Measurements from ENCODE around the gene DIP2C.
"Not testable (repeated sequence)": the region's sequence is repeated elsewhere in the genome, so short reads cannot be mapped to it uniquely, and the experiment has no call there.

The DIP2C gene

GRCh38 chr10:357201-357950 lies 332.1 kb downstream of the DIP2C start:
- H3K4me1 ChIP-seq (ENCODE audit: control insufficient read depth, insufficient read depth, low read length) = no peaks in the 10 kb centered on the region
- no peak overlapping the region for H3K9ac ChIP-seq (ENCODE audit: low read length)
- H3K27me3 ChIP-seq (ENCODE audit: control insufficient read depth, insufficient read depth, low read length) = no peaks in the 10 kb centered on the region
- no peaks in the 10 kb centered on the region for H3K9me3 ChIP-seq (ENCODE audit: control insufficient read depth, low read length)
- H3K36me3 ChIP-seq (ENCODE audit: control insufficient read depth, insufficient read depth, low read length) = no peaks in the 10 kb centered on the region
- H3K4me3 ChIP-seq (ENCODE audit: low read length) = no peak overlapping the region

GRCh38 chr10:356452-356851 lies 333.0 kb downstream of the DIP2C start:
- Histone ChIP-seq H3K9me3 (ENCODE audit: control insufficient read depth, low read length) (no peaks in the 10 kb centered on the region), H3K27me3 (ENCODE audit: control insufficient read depth, insufficient read depth, low read length) (no peaks in the 10 kb centered on the region), H3K4me1 (ENCODE audit: control insufficient read depth, insufficient read depth, low read length) (no peaks in the 10 kb centered on the region), H3K4me3 (ENCODE audit: low read length) (no peak overlapping the region), H3K9ac (ENCODE audit: low read length) (no peak overlapping the region), H3K36me3 (ENCODE audit: control insufficient read depth, insufficient read depth, low read length) (no peaks in the 10 kb centered on the region)

GRCh38 chr10:354901-355617 lies 334.4 kb downstream of the DIP2C start:
- no peak overlapping the region for H3K9ac ChIP-seq (ENCODE audit: low read length)
- no peak overlapping the region for H3K4me3 ChIP-seq (ENCODE audit: low read length)
- H3K36me3 ChIP-seq (ENCODE audit: control insufficient read depth, insufficient read depth, low read length) = no peaks in the 10 kb centered on the region
- no peaks in the 10 kb centered on the region for H3K27me3 ChIP-seq (ENCODE audit: control insufficient read depth, insufficient read depth, low read length)
- H3K9me3 ChIP-seq (ENCODE audit: control insufficient read depth, low read length) = no peaks in the 10 kb centered on the region
- no peaks in the 10 kb centered on the region for H3K4me1 ChIP-seq (ENCODE audit: control insufficient read depth, insufficient read depth, low read length)

DNA sequence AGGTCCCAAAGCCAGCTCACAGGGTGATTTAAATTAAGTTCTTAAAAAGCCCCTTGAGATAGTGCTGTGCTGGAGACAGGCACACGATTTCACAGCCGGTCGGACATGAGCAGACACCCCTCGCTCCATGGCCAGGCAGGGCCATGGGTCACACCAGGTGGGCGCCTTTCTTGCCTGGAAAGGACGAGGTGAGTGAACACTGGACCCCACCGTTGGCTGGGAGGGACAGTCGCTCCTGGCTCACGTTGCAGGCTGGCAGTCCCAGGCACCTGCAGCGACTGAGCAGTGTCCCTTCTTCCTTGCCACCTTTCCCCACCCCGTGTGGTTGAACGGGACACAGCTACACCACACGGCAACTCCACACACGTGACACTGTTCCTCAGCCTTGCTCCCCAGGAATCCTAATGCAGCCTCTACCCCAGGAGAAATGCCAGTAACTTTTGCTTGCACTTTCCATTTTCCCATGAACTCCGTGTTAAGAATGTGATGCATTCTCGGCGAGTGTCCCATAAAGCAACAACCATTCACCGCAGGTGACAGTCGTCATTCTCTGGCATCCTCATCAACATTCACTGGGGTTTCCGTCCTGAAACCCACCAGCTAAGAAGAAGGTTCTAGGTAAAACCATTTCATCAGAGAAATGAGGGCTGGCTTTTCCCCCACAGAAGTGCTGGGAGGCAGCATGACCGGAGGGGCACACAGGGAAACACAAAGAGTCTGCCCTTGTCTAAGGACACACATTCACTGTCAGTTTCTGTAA lies 336.8 kb downstream of the DIP2C start:
- no peaks in the 10 kb centered on the region for H3K36me3 ChIP-seq (ENCODE audit: control insufficient read depth, insufficient read depth, low read length)

GRCh38 chr10:351770-352334 lies 337.6 kb downstream of the DIP2C start:
- no peak overlapping the region for H3K4me3 ChIP-seq (ENCODE audit: low read length)
- no peak overlapping the region for H3K9ac ChIP-seq (ENCODE audit: low read length)
- no peaks in the 10 kb centered on the region for H3K36me3 ChIP-seq (ENCODE audit: control insufficient read depth, insufficient read depth, low read length)
- H3K4me1 ChIP-seq (ENCODE audit: control insufficient read depth, insufficient read depth, low read length) = no peaks in the 10 kb centered on the region
- no peaks in the 10 kb centered on the region for H3K9me3 ChIP-seq (ENCODE audit: control insufficient read depth, low read length)
- H3K27me3 ChIP-seq (ENCODE audit: control insufficient read depth, insufficient read depth, low read length) = no peaks in the 10 kb centered on the region

More for the DNA sequence above, 336.8 kb downstream of the DIP2C start:
- H3K9me3 ChIP-seq (ENCODE audit: control insufficient read depth, low read length) = no peaks in the 10 kb centered on the region
- no peak overlapping the region for H3K4me3 ChIP-seq (ENCODE audit: low read length)
- H3K4me1 ChIP-seq (ENCODE audit: control insufficient read depth, insufficient read depth, low read length) = no peaks in the 10 kb centered on the region
- no peak overlapping the region for H3K9ac ChIP-seq (ENCODE audit: low read length)
- H3K27me3 ChIP-seq (ENCODE audit: control insufficient read depth, insufficient read depth, low read length) = no peaks in the 10 kb centered on the region

DNA sequence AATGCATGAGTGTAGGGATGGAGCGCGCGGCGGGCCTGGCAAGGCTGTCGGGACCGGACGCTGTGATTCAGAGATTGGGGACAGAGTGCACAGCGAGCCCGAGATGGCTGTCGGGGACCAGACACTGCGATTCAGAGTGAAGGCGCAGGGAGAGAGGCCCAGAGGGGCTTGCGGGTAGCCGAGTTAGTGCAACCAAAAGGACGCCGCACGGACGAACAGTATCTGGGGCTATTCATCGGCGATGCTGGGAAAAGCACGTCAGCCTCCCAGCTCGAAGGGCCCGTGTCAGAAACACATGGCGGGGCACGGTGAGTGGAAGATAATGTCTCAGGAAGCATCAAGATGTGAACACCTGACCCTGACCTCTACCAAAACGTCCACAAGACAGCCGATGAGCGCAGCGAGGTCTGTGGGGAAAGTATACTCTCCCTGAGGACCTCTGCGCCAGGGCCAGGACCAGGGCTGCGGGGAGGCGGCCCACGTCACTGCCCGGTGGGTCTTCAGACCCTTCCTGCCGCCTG lies 338.4 kb downstream of the DIP2C start:
- no peaks in the 10 kb centered on the region for H3K36me3 ChIP-seq (ENCODE audit: control insufficient read depth, insufficient read depth, low read length)
- H3K4me3 ChIP-seq (ENCODE audit: low read length) = no peak overlapping the region
- H3K27me3 ChIP-seq (ENCODE audit: control insufficient read depth, insufficient read depth, low read length) = no peaks in the 10 kb centered on the region
- no peaks in the 10 kb centered on the region for H3K9me3 ChIP-seq (ENCODE audit: control insufficient read depth, low read length)
- no peaks in the 10 kb centered on the region for H3K4me1 ChIP-seq (ENCODE audit: control insufficient read depth, insufficient read depth, low read length)
- H3K9ac ChIP-seq (ENCODE audit: low read length) = no peak overlapping the region

DNA sequence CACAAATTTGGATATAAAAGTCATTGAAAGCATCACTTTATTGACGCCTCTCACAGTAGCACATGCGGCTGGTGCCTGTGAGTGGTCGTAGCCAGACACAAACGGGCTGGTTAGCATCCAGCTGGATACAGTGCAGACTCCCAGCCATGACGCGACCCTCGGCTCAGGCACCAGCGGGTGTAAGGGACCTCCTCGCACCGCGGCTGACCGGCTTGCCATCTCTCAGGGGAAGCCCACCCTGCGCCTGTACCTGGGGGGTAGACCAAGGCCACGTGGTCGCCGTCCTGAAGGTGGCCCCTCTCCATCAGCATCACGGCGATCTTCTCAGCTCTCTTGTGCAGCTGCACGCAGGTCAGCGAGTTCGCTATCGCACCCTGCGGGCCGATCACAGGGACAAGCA lies 340.4 kb downstream of the DIP2C start:
- Histone ChIP-seq H3K9me3 (ENCODE audit: control insufficient read depth, low read length) (no peaks in the 10 kb centered on the region), H3K27me3 (ENCODE audit: control insufficient read depth, insufficient read depth, low read length) (no peaks in the 10 kb centered on the region), H3K36me3 (ENCODE audit: control insufficient read depth, insufficient read depth, low read length) (no peaks in the 10 kb centered on the region), H3K4me1 (ENCODE audit: control insufficient read depth, insufficient read depth, low read length) (no peaks in the 10 kb centered on the region), H3K4me3 (ENCODE audit: low read length) (no peak overlapping the region), H3K9ac (ENCODE audit: low read length) (no peak overlapping the region)

DNA sequence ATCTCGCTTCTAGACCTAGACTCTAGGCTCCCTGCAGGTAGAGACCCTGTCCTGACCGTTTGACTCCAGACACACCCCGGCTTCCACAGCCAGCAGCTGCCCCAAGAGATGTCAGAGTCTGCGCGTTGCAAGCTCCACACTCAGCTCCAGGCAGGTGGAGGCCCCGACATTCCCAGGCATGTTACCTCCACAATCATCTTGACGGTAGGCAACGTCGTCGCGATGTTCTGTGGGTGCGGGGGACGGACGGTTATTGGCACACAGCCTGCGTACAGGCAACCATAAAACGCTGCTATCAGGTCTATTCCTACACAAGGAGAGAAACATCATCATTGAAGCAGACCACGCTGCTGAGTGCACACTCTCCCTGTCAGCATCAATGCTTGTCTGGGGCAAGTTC lies 341.0 kb downstream of the DIP2C start:
- no peak overlapping the region for H3K4me3 ChIP-seq (ENCODE audit: low read length)
- H3K9ac ChIP-seq (ENCODE audit: low read length) = no peak overlapping the region
- H3K4me1 ChIP-seq (ENCODE audit: control insufficient read depth, insufficient read depth, low read length) = no peaks in the 10 kb centered on the region
- no peaks in the 10 kb centered on the region for H3K9me3 ChIP-seq (ENCODE audit: control insufficient read depth, low read length)
- no peaks in the 10 kb centered on the region for H3K27me3 ChIP-seq (ENCODE audit: control insufficient read depth, insufficient read depth, low read length)
- no peaks in the 10 kb centered on the region for H3K36me3 ChIP-seq (ENCODE audit: control insufficient read depth, insufficient read depth, low read length)

- H3K9ac ChIP-seq (ENCODE audit: low read length); H3K4me1 ChIP-seq (ENCODE audit: control insufficient read depth, insufficient read depth, low read length); H3K4me3 ChIP-seq (ENCODE audit: low read length); H3K36me3 ChIP-seq (ENCODE audit: control insufficient read depth, insufficient read depth, low read length); H3K9me3 ChIP-seq (ENCODE audit: control insufficient read depth, low read length); H3K27me3 ChIP-seq (ENCODE audit: control insufficient read depth, insufficient read depth, low read length): not testable (repeated sequence)
Measured at GRCh38 chr10:347774-348173, 341.7 kb downstream of the DIP2C start.

DNA sequence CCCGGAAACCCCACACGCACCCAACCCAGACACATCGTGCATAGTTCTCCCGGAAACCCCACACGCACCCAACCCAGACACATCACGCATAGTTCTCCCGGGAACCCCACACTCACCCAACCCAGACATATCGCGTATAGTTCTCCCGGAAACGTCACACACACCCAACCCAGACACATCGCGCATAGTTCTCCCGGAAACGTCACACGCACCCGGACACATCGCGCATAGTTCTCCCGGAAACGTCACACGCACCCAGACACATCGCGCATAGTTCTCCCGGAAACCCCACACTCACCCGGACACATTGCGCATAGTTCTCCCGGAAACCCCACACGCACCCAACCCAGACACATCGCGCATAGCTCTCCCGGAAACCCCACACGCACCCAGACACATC lies 342.3 kb downstream of the DIP2C start:
- not testable (repeated sequence) for H3K4me1 ChIP-seq (ENCODE audit: control insufficient read depth, insufficient read depth, low read length); H3K27me3 ChIP-seq (ENCODE audit: control insufficient read depth, insufficient read depth, low read length); H3K4me3 ChIP-seq (ENCODE audit: low read length); H3K9me3 ChIP-seq (ENCODE audit: control insufficient read depth, low read length); H3K36me3 ChIP-seq (ENCODE audit: control insufficient read depth, insufficient read depth, low read length); H3K9ac ChIP-seq (ENCODE audit: low read length)

DNA sequence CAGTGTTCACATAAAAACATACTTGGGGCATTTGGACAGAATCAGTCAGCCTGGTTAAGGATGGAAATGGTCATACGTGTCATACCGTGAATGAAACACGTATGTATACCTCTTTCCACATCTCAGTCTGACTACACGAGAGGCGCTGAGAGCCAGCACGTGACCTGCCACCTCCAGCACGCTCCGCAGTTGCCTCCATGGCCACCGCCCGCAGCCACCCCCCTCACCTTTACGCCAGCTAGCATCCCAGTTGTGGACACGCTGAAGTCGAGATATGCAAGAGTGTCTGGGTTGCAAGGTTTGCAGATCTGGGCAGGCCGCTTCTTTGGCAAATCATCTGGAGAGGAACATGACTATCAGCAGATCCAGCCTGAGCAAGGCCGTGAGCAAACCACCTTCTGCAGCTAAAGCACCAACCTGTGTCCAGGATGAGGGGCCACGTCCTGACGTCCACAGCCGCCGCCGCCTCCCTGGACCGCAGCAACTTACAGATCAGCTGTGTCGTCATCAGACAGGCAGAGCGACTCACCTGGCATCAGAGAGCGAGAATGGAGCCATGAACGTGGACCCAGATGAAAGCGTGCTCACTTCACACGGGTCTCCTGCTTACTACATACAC lies 344.8 kb downstream of the DIP2C start:
- no peak overlapping the region for H3K4me3 ChIP-seq (ENCODE audit: low read length)
- H3K4me1 ChIP-seq (ENCODE audit: control insufficient read depth, insufficient read depth, low read length) = no peaks in the 10 kb centered on the region
- H3K9ac ChIP-seq (ENCODE audit: low read length) = no peak overlapping the region
- H3K27me3 ChIP-seq (ENCODE audit: control insufficient read depth, insufficient read depth, low read length) = no peaks in the 10 kb centered on the region
- no peaks in the 10 kb centered on the region for H3K9me3 ChIP-seq (ENCODE audit: control insufficient read depth, low read length)
- H3K36me3 ChIP-seq (ENCODE audit: control insufficient read depth, insufficient read depth, low read length) = no peaks in the 10 kb centered on the region

Data from mucosa of stomach (tissue), 1 donor.